Nephron (organoid): ENCODE data around the gene CSN3.
"Not testable (repeated sequence)": the region's sequence is repeated elsewhere in the genome, so short reads cannot be mapped to it uniquely, and the experiment has no call there.

Experiments used
- H3K27ac Mint-ChIP-seq, 3 experiments: 2 replicates each; pipeline ENCODE4 v1.8.0; 2020; ENCODE audit warnings: mixed read lengths in 3 of 3, mild to moderate bottlenecking in 2 of 3, moderate library complexity in 1 of 3
- H3K27me3 Mint-ChIP-seq: 2 replicates; pipeline ENCODE4 v1.8.0; 2021; ENCODE audit warnings: low read depth, mild to moderate bottlenecking, moderate library complexity, mixed read lengths
- H3K36me3 Mint-ChIP-seq: 2 replicates; pipeline ENCODE4 v1.8.0; 2020; ENCODE audit warnings: low read depth, mixed read lengths
- H3K4me1 Mint-ChIP-seq: 2 replicates; pipeline ENCODE4 v1.8.0; 2020; ENCODE audit warnings: mixed read lengths
- H3K4me3 Mint-ChIP-seq, 3 experiments: 2 replicates each; pipeline ENCODE4 v1.8.0; 2020; ENCODE audit warnings: mild to moderate bottlenecking in 3 of 3, mixed read lengths in 3 of 3, moderate library complexity in 2 of 3
- H3K9me3 Mint-ChIP-seq: 2 replicates; pipeline ENCODE4 v1.8.0; 2020; ENCODE audit warnings: mixed read lengths
- CTCF ChIP-seq, 3 experiments: fragments of 200-600 bp; sonication (generic); IDR thresholded peaks; one replicate each; pipeline ENCODE4 v1.5.0; 2021; ENCODE audit warnings: antibody characterized with exemption in 3 of 3; ENCODE audit not compliant: unreplicated experiment in 3 of 3

CSN3 gene

GRCh38 chr4:70242297-70242696 is at the start of gene CSN3:
Gene CSN3, plus strand, starts transcription at chr4:70242597. Its CDS starts 2,223 bp downstream, at chr4:70244820.
- not testable (repeated sequence) for H3K36me3 Mint-ChIP-seq, H3K27me3 Mint-ChIP-seq, H3K4me3 Mint-ChIP-seq, H3K4me1 Mint-ChIP-seq, H3K9me3 Mint-ChIP-seq
- H3K27ac Mint-ChIP-seq = peak within 1 kb of the TSS in 1 of 3 experiments; percentile 63

- Mint-ChIP-seq H3K27me3 (no peaks in the 10 kb centered on the region), H3K4me1 (peaks cover 4% of the 10 kb centered on the region), H3K4me3 (no peak overlapping the region), H3K36me3 (no peaks in the 10 kb centered on the region), H3K27ac (no peak overlapping the region), H3K9me3 (no peaks in the 10 kb centered on the region)
- no peak for TF ChIP-seq CTCF (IDR thresholded peaks at IDR 0.05; ENCODE audit: unreplicated experiment in 3 of 3)
Measured at GRCh38 chr4:70192895-70193294, 49.5 kb upstream of the CSN3 start.

- H3K9me3 Mint-ChIP-seq = no peaks in the 10 kb centered on the region
- H3K36me3 Mint-ChIP-seq = no peaks in the 10 kb centered on the region
- H3K4me3 Mint-ChIP-seq = no peak within 1 kb of the TSS
- peaks cover 7% of the 10 kb centered on the region for H3K4me1 Mint-ChIP-seq
- H3K27me3 Mint-ChIP-seq = no peaks in the 10 kb centered on the region
- H3K27ac Mint-ChIP-seq = peak within 1 kb of the TSS in 1 of 3 experiments; percentile 12
- TF ChIP-seq CTCF (IDR thresholded peaks at IDR 0.05; ENCODE audit: unreplicated experiment in 3 of 3) = no peak
Measured at GRCh38 chr4:70195425-70195824, 47.0 kb upstream of the CSN3 start, which contains the start of gene ODAM. Gene ODAM, plus strand, starts transcription at chr4:70195725. Its CDS starts 819 bp downstream, at chr4:70196544.

- no peaks in the 10 kb centered on the region for H3K36me3 Mint-ChIP-seq
- H3K4me1 Mint-ChIP-seq = peaks cover 7% of the 10 kb centered on the region
- H3K9me3 Mint-ChIP-seq = no peaks in the 10 kb centered on the region
- peak overlapping the region in 1 of 3 experiments; percentile 12 for H3K27ac Mint-ChIP-seq
- TF ChIP-seq CTCF (IDR thresholded peaks at IDR 0.05; ENCODE audit: unreplicated experiment in 3 of 3) = no peak
- H3K4me3 Mint-ChIP-seq = no peak overlapping the region
- no peaks in the 10 kb centered on the region for H3K27me3 Mint-ChIP-seq
Measured at GRCh38 chr4:70196857-70197256, 45.5 kb upstream of the CSN3 start.

GRCh38 chr4:70197842-70198241 is 44.6 kb upstream of the CSN3 start:
- no peak for TF ChIP-seq CTCF (IDR thresholded peaks at IDR 0.05; ENCODE audit: unreplicated experiment in 3 of 3)

GRCh38 chr4:70203601-70204000 is 38.8 kb upstream of the CSN3 start:
- Mint-ChIP-seq H3K27me3 (no peaks in the 10 kb centered on the region), H3K27ac (no peak overlapping the region), H3K4me1 (no peaks in the 10 kb centered on the region), H3K36me3 (no peaks in the 10 kb centered on the region), H3K9me3 (no peaks in the 10 kb centered on the region), H3K4me3 (no peak overlapping the region)
- TF ChIP-seq CTCF (IDR thresholded peaks at IDR 0.05; ENCODE audit: unreplicated experiment in 3 of 3) = no peak

More at GRCh38 chr4:70197842-70198241, 44.6 kb upstream of the CSN3 start:
- Mint-ChIP-seq H3K27me3 (no peaks in the 10 kb centered on the region), H3K36me3 (no peaks in the 10 kb centered on the region), H3K4me1 (peaks cover 7% of the 10 kb centered on the region), H3K9me3 (no peaks in the 10 kb centered on the region), H3K4me3 (no peak overlapping the region), H3K27ac (peak overlapping the region; percentile 49 to 94 (median 93))

GRCh38 chr4:70212752-70213151 is 29.6 kb upstream of the CSN3 start:
- not testable (repeated sequence) for H3K4me3 Mint-ChIP-seq, H3K36me3 Mint-ChIP-seq, H3K27ac Mint-ChIP-seq, H3K27me3 Mint-ChIP-seq, H3K4me1 Mint-ChIP-seq
- peaks cover 13% of the 10 kb centered on the region for H3K9me3 Mint-ChIP-seq

GRCh38 chr4:70216109-70216508 is 26.3 kb upstream of the CSN3 start:
- H3K36me3 Mint-ChIP-seq, H3K4me3 Mint-ChIP-seq, H3K4me1 Mint-ChIP-seq, H3K27me3 Mint-ChIP-seq: not testable (repeated sequence)
- Mint-ChIP-seq H3K27ac (peak overlapping the region in 2 of 3 experiments; percentile 68 to 87), H3K9me3 (peaks cover 10% of the 10 kb centered on the region)

GRCh38 chr4:70216550-70216949 is 25.8 kb upstream of the CSN3 start:
- not testable (repeated sequence) for H3K27me3 Mint-ChIP-seq, H3K4me1 Mint-ChIP-seq, H3K36me3 Mint-ChIP-seq, H3K4me3 Mint-ChIP-seq, H3K9me3 Mint-ChIP-seq
- peak overlapping the region in 2 of 3 experiments; percentile 68 to 87 for H3K27ac Mint-ChIP-seq

GRCh38 chr4:70221389-70221788 is 21.0 kb upstream of the CSN3 start:
- Mint-ChIP-seq H3K4me1 (peaks cover 14% of the 10 kb centered on the region), H3K27ac (peak overlapping the region in 2 of 3 experiments; percentile 80 to 94)
- H3K9me3 Mint-ChIP-seq, H3K27me3 Mint-ChIP-seq, H3K36me3 Mint-ChIP-seq, H3K4me3 Mint-ChIP-seq: not testable (repeated sequence)
